ENCODE results near the gene IL4R.

GRCh38 chr16:27327586-27327915 is 13.8 kb downstream of the IL4R start:
- TF ChIP-seq CTCF (IDR thresholded peaks at IDR 0.05; ENCODE audit: low read depth, low read length, missing input control) (no peak), MAX (IDR thresholded peaks at IDR 0.05) (no peak), HNF4A (conservative IDR thresholded peaks at IDR 0.05) (no peak), REST (IDR thresholded peaks at IDR 0.05) (no peak), YY1 (IDR thresholded peaks at IDR 0.05) (no peak), SP1 (IDR thresholded peaks at IDR 0.05) (no peak), RAD21 (IDR thresholded peaks at IDR 0.05) (no peak), TAF1 (conservative IDR thresholded peaks at IDR 0.05) (no peak), NR2F2 (IDR thresholded peaks at IDR 0.05) (no peak), EGR1 (IDR thresholded peaks at IDR 0.05; ENCODE audit: low read depth in 2 of 2) (no peak)
